ENCODE results near the gene MBD2.

MBD2 gene

DNA sequence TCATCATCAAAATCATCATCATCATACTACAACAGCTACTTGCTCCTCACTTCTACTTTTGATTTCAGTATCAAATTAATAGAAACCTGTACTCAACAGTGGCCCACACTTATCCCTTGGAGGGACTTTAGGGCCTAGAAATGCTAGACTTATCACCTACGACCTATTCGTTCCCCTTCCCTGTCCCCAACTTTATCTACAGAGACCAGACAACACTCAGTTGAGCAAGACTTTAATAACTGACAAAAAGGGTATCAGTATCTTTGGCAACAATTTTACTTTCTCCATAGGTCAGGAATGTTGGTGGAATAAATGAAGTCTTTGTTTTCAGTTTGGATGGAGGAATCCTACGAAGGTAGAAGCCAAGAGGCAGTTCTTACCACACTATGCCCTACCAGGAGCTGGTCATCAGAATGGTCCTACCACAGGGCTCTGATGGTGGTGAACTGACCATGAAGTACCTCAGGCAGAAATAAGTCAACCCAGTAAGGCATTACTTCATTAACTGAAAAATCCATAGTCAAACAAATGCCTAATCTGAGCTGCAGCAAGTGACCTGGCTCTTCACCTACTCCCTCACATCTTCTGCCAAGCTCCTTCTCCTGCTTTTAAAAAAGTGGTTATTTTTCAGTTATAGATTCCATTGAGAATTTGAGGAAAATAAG is 26.6 kb downstream of the MBD2 start:
- no peak for DNase-seq (ENCODE audit: low read depth in 2 of 2)

GRCh38 chr18:54193786-54194185 is 30.7 kb downstream of the MBD2 start:
- no peak for DNase-seq (ENCODE audit: low read depth in 2 of 2)

- no peak for DNase-seq (ENCODE audit: low read depth in 2 of 2)
Measured at GRCh38 chr18:54192900-54193299, 31.6 kb downstream of the MBD2 start.

- DNase-seq (ENCODE audit: low read depth in 2 of 2) = no peak
Measured at GRCh38 chr18:54192415-54192814, 32.1 kb downstream of the MBD2 start.

DNA sequence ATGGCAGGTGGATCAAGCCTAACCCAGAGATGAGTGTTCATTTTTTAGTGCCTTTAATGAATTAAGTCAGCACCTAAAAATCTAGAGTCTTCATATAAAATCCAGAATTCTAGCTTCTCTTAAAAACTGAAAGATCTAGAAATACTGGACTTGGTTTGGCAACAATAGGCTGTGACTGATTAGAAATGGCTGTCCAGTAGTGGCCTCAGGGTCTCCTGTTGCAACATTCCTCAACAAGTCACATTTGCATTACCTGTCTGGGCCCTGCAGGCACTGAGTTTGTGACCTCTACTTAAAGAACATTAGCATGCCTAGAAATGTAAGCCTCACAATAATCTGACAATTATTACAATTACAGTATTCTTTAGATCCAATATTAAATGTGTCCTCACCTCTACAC is 33.1 kb downstream of the MBD2 start:
- DNase-seq (ENCODE audit: low read depth in 2 of 2) = no peak

DNA sequence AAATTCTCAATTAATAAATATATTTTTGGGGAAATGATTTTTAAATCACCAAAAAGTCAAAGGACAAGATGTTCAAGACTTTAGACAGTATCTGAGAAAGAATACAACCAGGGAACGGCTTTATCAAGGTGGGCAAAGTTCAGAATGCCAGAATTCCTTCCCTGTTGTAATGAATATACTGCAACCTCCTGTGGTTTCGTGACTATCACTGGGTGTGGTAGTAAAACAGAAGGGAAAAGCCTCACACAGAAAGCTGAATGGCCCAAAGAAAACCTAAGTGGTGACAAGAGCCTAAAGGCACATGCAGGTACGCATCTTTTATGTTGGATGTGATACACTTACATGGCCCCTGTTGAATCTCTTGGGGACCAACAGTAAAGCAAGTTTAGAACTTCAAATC is 37.1 kb downstream of the MBD2 start:
- no peak for DNase-seq (ENCODE audit: low read depth in 2 of 2)

DNA sequence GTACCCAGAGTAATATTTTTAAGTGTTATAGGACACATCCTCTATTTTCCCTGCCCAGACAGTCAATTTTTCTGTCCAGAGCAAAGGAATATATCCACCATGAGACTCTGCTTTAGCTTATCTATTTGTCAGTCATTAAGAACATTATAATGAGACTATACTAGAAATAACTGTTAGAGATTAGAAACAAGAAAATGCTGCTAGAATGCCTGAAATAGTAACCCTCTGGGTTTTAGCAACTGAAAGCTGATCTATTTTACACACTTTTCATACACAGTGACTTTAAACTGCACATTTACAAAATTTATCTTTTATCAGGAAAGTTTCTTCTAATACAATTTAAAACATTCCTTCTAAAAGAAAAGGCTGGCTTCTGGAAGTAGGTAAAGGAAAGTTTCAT is 39.6 kb downstream of the MBD2 start:
- DNase-seq (ENCODE audit: low read depth in 2 of 2) = no peak

DNA sequence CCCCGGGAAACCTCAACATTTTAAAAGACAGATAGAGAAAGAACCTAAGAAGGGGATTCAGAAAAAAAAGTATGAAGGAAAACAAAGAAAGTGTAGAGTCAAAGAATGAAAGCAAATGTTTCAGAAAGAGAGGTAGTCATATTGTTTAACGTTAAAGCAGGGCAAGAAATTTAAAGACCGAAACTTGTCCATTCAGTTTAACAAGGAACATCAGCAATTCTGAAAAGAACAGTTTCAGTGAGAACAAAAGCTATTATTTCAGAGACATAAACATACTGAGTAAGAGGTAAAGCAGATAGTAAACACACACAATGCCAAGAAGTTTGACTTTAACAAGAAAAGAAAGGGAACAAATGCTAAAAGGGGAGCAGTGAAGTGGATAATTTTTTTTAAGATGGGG is 41.1 kb downstream of the MBD2 start:
- DNase-seq (ENCODE audit: low read depth in 2 of 2) = no peak

- no peak for DNase-seq (ENCODE audit: low read depth in 2 of 2)
Measured at GRCh38 chr18:54181856-54182602, 42.4 kb downstream of the MBD2 start.

DNA sequence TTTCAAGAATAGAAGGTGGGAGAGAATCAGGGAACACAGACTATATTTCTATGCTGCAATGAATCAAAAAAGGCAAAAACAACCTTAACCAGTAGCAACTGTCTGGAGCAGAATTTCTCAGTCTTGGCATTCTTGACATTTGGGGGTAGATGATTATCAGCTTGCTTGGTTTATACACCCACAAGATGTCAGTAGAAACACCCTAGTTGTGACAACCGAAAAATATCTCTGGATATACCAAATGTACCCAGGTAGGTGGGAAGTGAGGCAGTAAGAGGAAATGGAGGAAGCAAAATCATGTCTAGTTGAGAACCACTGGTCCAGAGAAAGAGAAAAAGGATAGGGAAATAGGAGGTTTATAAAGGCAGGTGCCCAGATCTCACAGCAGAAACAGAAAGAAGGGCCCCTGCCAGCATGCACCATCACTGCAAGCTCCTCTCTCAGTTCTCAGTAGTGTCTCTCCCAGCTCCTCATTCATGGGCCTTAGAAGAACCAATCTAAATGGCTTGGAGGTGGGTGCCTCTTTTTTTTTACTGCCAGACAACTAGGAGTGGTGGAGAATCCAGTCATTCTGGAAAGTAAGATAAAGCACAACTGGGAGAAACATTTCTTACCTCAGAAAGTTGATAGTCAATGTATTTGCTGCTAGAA is 50.4 kb downstream of the MBD2 start:
- no peak for DNase-seq (ENCODE audit: low read depth in 2 of 2)

- no peak for DNase-seq (ENCODE audit: low read depth in 2 of 2)
Measured at GRCh38 chr18:54173250-54173649, 51.2 kb downstream of the MBD2 start.

GRCh38 chr18:54169431-54170403 is 54.8 kb downstream of the MBD2 start:
- no peak for DNase-seq (ENCODE audit: low read depth in 2 of 2)

DNA sequence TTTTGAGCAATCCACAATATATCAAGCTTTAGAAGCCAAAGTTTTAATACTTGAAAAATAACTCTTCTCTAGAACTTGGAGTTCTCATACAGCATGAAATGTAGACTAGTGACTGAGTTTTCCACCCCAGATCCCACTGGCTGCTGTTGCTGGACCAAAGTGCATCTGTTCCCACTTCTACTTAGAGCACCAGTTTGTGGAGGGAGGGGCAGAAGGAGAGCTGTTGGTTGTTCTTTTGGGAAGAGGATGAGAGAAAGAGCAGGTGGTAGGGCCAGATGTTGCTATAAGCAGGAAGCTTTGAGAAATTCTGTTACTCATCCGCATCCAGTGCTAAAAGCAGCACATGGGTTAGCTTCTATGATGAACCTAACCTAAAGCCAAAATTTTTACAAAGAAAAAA is 59.0 kb downstream of the MBD2 start:
- no peak for DNase-seq (ENCODE audit: low read depth in 2 of 2)

DNA sequence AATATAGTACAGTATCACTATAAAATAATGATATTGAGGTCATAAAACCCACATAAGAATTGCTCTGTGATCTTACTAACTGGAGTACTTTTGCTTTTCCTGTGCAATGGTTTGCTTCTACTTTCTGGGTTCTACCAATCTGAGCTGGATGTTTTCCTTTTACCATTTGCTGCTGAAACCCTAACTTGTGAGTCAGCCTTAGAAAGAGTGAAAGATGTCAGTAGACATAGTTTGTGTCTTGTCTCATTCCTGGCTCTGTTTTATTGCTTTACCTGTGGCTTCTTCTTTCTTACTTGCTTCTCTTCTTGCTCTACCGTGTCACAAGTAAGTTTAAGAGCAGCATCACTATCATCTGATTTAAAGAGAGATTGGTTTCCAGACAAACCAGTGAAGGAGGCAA is 61.0 kb downstream of the MBD2 start:
- no peak for DNase-seq (ENCODE audit: low read depth in 2 of 2)

DNA sequence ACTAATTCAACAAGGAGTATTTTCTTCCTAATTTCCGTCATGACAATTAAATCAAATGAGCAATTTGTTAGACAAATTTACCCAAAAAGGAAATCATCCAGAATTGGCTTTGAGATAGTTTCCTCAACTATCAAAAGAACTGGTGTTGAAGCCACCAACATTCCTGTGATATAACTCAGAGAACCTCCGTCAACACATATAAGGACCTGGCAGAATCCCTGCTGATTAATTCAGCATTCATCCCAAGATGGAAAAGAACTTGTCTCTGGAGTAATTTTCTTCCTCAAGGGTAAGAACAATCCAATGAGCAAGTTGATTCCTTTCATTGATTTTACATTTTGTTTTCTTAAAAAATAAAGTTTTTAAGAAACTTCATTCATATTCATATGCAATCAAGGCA is 62.0 kb downstream of the MBD2 start:
- DNase-seq (ENCODE audit: low read depth in 2 of 2) = no peak

DNA sequence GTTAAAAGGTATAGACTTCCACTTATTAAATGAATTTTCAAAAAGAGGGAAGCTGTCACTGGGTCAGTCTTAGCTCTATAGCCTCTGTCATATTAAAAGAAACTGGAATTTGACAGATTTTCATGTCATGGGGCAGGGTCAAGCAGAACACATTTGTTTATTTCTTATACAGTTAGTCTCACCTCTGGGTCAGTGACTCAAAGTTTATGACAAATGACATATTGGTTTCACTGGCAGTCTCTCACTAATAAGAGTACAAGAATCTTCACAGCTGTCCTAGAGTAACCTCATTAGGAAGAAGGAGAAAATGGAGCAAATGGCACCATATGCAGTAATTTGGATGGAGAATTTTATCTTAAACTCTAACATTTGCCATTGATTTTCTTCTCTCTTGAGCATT is 63.2 kb downstream of the MBD2 start:
- no peak for DNase-seq (ENCODE audit: low read depth in 2 of 2)

GRCh38 chr18:54159906-54160305 is 64.6 kb downstream of the MBD2 start:
- no peak for DNase-seq (ENCODE audit: low read depth in 2 of 2)

DNA sequence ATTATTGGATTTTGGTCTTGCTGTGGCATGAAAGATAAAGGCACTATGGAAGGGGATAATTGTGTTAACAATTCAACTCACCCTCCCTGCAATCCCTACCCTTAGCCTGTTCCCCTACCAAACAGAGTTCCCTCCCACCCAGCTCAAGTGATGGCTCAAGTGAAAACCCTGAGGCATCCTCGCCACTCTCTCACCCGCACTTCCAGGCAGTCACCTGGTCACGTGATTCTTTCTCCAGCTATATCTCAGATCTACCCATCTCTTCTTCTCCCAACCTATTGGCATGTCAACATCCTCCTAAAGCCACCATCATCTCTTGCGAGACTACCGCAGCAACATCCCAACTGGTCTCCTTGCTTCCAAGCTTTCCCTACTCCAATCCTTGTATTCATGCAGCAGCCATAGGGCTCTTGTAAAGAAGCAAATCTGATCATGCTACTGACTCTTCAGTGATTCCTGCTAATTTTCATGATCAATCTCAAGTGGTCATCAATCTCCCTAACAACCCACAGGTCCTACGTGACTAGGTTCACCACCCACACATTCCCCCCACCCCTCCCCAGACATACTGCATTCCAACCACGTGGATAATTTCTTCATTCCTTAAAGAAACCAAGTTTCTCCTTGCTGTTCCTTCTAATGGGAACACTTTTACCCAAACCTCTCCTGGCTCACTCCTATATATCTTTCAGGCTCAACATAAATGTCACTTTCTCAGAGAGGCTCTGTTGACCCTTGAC is 66.7 kb downstream of the MBD2 start:
- no peak for DNase-seq (ENCODE audit: low read depth in 2 of 2)

GRCh38 chr18:54155412-54155811 is 69.1 kb downstream of the MBD2 start:
- DNase-seq (ENCODE audit: low read depth in 2 of 2) = no peak

DNA sequence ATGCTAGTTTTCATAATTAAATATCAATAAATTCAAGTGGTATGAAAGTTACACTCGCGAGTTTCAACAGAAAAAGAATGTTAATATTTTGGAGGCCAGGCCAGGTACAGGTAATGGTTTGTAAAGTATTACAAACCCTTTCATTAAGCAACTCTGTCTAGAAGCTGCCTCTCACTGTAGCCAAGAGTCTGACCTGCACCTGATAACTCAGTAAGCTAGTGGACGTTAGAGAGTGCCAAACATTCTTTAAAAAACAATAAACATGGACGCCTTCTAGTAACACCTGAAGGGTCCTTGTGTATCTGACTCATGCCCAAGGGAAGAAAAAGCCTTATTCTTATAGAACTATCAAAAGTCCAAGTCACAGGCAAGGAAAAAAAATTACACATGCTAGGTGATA is 70.2 kb downstream of the MBD2 start:
- DNase-seq (ENCODE audit: low read depth in 2 of 2) = no peak

- no peak for DNase-seq (ENCODE audit: low read depth in 2 of 2)
Measured at GRCh38 chr18:54151376-54151775, 73.1 kb downstream of the MBD2 start.
